22Rv1 (cell line): ENCODE measurements around the gene ANKS1B.

Source experiments
- ZFX ChIP-seq: fragments of 450-650 bp; IDR thresholded peaks from 2 replicates; pipeline ENCODE4 v1.6.1; 2017; ENCODE audit warnings: antibody characterized with exemption, borderline replicate concordance
- TF ChIP-seq, protein P1 (sequence below): fragments of 450-650 bp; IDR thresholded peaks from 2 replicates; pipeline ENCODE4 v1.5.1; 2017; ENCODE audit warnings: mild to moderate bottlenecking

- TF ChIP-seq, protein P1, sequence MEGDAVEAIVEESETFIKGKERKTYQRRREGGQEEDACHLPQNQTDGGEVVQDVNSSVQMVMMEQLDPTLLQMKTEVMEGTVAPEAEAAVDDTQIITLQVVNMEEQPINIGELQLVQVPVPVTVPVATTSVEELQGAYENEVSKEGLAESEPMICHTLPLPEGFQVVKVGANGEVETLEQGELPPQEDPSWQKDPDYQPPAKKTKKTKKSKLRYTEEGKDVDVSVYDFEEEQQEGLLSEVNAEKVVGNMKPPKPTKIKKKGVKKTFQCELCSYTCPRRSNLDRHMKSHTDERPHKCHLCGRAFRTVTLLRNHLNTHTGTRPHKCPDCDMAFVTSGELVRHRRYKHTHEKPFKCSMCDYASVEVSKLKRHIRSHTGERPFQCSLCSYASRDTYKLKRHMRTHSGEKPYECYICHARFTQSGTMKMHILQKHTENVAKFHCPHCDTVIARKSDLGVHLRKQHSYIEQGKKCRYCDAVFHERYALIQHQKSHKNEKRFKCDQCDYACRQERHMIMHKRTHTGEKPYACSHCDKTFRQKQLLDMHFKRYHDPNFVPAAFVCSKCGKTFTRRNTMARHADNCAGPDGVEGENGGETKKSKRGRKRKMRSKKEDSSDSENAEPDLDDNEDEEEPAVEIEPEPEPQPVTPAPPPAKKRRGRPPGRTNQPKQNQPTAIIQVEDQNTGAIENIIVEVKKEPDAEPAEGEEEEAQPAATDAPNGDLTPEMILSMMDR, result peak; percentile 55
- TF ChIP-seq ZFX, result no peak
Observed at GRCh38 chr12:99253068-99253467, 731.7 kb downstream of the ANKS1B start.
